Posterior vena cava (tissue), 2 donors: ENCODE measurements around the gene KNL1. TPM values are rescaled to one million over a fixed set of nuclear protein-coding genes. Genes with fewer than 3 reads are reported as not detected.
"Not testable (repeated sequence)": the region's sequence is repeated elsewhere in the genome, so short reads cannot be mapped to it uniquely, and the experiment has no call there.

Experiments used
- DNase-seq: peaks from one replicate; pipeline ENCODE4 v3.0.0-alpha.2; 2020; ENCODE audit warnings: low spot score
- intact Hi-C, 2 donors: fragments of 100-400 bp; cut with DNase I; formaldehyde crosslinking; loops; one replicate each; pipeline versions ENCODE4 v1.14.1 to v1.14.2; 2022 to 2023
- long read RNA-seq, 2 donors: library from polyadenylated mRNA; unstranded; transcript quantifications; one replicate each; pipeline ENCODE4 v2.0.0, GENCODE V29; 2020 to 2021
- total RNA-seq, 2 donors: library from RNA; stranded (reverse); fragmentation: NEBNext Ultra II Directional; extraction: Animal tissue kit (Norgen Biotek cat#: 25700); gene quantifications; one replicate each; pipeline ENCODE4 v1.2.1, GENCODE V29; 2021
- donor health status: DM: yes; HTN: yes; CAD: no.
- donor health status: DM: yes; HTN: yes; CAD: no.

KNL1 gene
- under 1 TPM; 0.52 to 0.79 TPM for total RNA-seq
- long read RNA-seq, donor 1: 0 reads
- long read RNA-seq, donor 2: 0 reads

GRCh38 chr15:40593588-40594428 is at the start of gene KNL1:
Gene KNL1, plus strand, starts transcription at chr15:40594249. Its CDS starts 8,683 bp downstream, at chr15:40602932.
- DNase-seq: peak; percentile 95
- intact Hi-C loops: no loop called here

GRCh38 chr15:40545457-40545856 is 48.6 kb upstream of the KNL1 start:
- DNase-seq: no peak
- intact Hi-C loops: no loop called here

- intact Hi-C loops: no loop called here
- DNase-seq: no peak
Observed at GRCh38 chr15:40548610-40549009, 45.4 kb upstream of the KNL1 start.

GRCh38 chr15:40549894-40550293 is 44.2 kb upstream of the KNL1 start:
- intact Hi-C loops: no loop called here
- no peak for DNase-seq

GRCh38 chr15:40550341-40551037 is 43.6 kb upstream of the KNL1 start:
- intact Hi-C loops: no loop called here
- DNase-seq: no peak

- intact Hi-C loops: no loop called here
- DNase-seq: no peak
Observed at GRCh38 chr15:40554161-40554525, 39.9 kb upstream of the KNL1 start.

- intact Hi-C loops: no loop called here
- no peak for DNase-seq
Observed at GRCh38 chr15:40555876-40556275, 38.2 kb upstream of the KNL1 start.

- intact Hi-C loops: no loop called here
- no peak for DNase-seq
Observed at GRCh38 chr15:40558952-40559742, 34.9 kb upstream of the KNL1 start.

GRCh38 chr15:40562691-40563090 is 31.4 kb upstream of the KNL1 start:
- intact Hi-C loops: no loop called here
- DNase-seq: no peak

- no peak for DNase-seq
- intact Hi-C loops: no loop called here
Observed at GRCh38 chr15:40563426-40563825, 30.6 kb upstream of the KNL1 start.

GRCh38 chr15:40564591-40565332 is 29.3 kb upstream of the KNL1 start, which contains the start of gene CCDC32:
Gene CCDC32, minus strand, starts transcription at chr15:40565042. Its CDS starts 2,027 bp downstream, at chr15:40563015.
- intact Hi-C loops: no loop called here
- peak; percentile 99 for DNase-seq

- intact Hi-C loops: no loop called here
- no peak for DNase-seq
Observed at GRCh38 chr15:40565333-40566238, 28.5 kb upstream of the KNL1 start.

GRCh38 chr15:40567111-40567510 is 26.9 kb upstream of the KNL1 start:
- DNase-seq: no peak
- intact Hi-C loops: no loop called here

- DNase-seq: peak; percentile 98
- intact Hi-C loops: no loop called here
Observed at GRCh38 chr15:40569129-40569953, 24.7 kb upstream of the KNL1 start, which contains the start of gene RPUSD2. Gene RPUSD2, plus strand, starts transcription at chr15:40569299. Its CDS starts 39 bp downstream, at chr15:40569338.

GRCh38 chr15:40575113-40575512 is 18.9 kb upstream of the KNL1 start:
- intact Hi-C loops: no loop called here

GRCh38 chr15:40576914-40577313 is 17.1 kb upstream of the KNL1 start:
- intact Hi-C loops, DNase-seq: not testable (repeated sequence)

More at GRCh38 chr15:40575113-40575512, 18.9 kb upstream of the KNL1 start:
- DNase-seq: no peak

- intact Hi-C loops: no loop called here
- no peak for DNase-seq
Observed at GRCh38 chr15:40578892-40579291, 15.2 kb upstream of the KNL1 start.
